GM15510 (cell line): ENCODE results near the gene KRTAP10-10.
"Not testable (repeated sequence)": the region's sequence is repeated elsewhere in the genome, so short reads cannot be mapped to it uniquely, and the experiment has no call there.

Experiments
- POLR2A ChIP-seq: IDR thresholded peaks from 3 replicates; pipeline ENCODE4 v1.6.1; 2011; ENCODE audit warnings: borderline replicate concordance; ENCODE audit not compliant: insufficient read length; ENCODE audit errors: extremely low read depth

The KRTAP10-10 gene

GRCh38 chr21:44600118-44600978 lies 36.8 kb upstream of the KRTAP10-10 start, which contains the start of gene KRTAP10-7:
Gene KRTAP10-7, plus strand, starts transcription at chr21:44600597. Its CDS starts 25 bp downstream, at chr21:44600622.
- TF ChIP-seq POLR2A = not testable (repeated sequence)

- TF ChIP-seq POLR2A = no peak
Measured at GRCh38 chr21:44601596-44602462, 35.3 kb upstream of the KRTAP10-10 start.

GRCh38 chr21:44602463-44602850 lies 34.7 kb upstream of the KRTAP10-10 start:
- TF ChIP-seq POLR2A = no peak

GRCh38 chr21:44603109-44603875 lies 33.9 kb upstream of the KRTAP10-10 start:
- TF ChIP-seq POLR2A = no peak

DNA sequence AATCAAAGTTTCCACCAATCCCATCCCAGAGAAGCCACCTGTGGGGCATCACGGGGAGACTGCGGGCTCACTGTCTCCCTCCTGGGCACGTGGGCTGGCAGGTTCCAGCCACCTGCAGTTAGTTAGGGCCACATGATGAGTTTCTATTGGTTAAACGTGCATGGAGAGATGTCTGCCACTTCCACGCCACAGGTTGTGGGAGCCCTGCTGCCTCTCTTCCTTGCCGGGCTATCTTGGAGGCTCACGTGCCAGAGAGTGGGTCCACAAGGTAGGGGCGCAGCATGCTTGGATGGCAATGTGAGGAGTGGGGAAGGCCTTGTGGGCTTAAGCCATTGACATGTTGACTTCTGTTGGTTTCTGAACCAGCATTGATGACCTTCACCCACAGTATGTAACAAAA lies 33.2 kb upstream of the KRTAP10-10 start:
- no peak for TF ChIP-seq POLR2A

DNA sequence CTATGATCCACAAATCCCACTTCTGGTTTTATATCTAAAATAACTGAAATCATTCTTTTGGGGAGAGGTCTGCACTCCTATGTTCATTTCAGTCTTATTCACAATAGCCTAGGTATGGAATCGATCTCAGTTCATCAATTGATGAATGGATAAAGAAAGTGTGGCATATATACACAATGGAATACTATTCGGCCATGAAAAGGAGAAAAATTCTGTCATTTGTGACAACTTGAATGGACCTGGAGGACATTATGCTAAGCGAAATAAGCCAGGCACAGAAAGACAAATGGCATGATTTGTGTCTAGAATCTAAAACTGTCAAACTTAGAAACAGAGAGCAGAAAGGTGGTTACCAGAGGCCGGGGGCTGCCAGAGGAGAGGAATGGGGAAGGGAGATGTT lies 30.7 kb upstream of the KRTAP10-10 start:
- no peak for TF ChIP-seq POLR2A

DNA sequence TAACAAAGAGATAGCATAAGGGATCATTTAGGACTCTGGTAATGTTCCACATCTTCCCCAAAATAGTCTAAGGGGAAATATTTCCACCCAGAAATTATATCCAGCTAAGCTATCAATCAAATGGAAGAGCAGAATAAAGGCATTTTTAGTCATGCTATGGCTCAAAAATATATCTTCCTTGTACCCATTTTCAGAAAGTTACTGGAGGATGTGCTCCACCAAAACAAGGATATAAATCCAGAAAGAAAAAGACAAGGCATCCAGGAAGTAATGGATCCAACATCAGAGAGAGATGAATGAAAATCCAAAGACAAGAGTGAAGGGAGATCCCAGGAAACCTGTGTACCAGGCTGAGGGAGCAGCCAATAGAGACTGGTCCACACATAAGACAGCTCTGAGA lies 28.0 kb upstream of the KRTAP10-10 start:
- no peak for TF ChIP-seq POLR2A

GRCh38 chr21:44611551-44611950 lies 25.6 kb upstream of the KRTAP10-10 start:
- TF ChIP-seq POLR2A = no peak

DNA sequence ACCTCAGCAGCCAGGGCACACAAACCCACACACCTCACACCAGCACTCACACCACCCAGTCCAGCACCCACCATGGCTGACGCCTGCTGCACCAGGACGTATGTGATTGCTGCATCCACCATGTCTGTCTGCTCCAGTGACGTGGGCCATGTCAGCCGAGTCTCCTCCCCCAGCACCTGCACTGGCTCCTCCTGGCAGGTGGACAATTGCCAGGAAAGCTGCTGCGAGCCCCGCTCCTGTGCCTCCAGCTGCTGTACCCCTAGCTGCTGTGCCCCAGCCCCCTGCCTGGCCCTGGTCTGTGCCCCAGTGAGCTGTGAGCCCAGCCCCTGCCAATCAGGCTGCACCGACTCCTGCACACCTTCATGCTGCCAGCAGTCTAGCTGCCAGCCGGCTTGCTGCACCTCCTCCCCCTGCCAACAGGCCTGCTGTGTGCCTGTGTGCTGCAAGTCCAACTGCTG lies 25.1 kb upstream of the KRTAP10-10 start, which contains the start of gene KRTAP10-8:
Gene KRTAP10-8, plus strand, starts transcription at position 51 of the 458 bp plus-strand sequence. Its CDS starts 22 bp downstream, at position 73.
- TF ChIP-seq POLR2A = no peak

DNA sequence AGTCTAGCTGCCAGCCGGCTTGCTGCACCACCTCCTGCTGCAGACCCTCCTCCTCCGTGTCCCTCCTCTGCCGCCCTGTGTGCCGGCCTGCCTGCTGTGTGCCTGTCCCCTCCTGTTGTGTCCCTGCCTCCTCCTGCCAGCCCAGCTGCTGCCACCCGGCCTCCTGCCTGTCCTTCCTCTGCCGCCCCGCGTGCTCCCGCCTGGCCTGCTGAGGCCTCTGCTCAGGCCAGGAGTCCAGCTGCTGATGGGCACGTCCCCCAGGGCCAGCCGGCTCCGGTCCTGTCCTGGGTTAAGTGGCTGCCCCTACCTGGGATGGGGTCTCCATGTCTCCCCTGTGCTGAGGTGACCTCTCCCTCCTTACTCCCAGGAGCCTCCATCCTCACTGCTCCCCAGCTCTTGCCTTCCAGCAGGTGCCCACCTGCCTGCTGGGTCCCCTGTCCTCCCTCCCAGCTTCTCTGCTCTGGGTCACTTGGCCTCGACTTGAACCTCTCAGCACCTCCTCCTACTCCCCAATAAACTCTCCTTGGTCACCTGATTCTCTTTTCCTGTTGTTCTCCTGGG lies 24.4 kb upstream of the KRTAP10-10 start:
- no peak for TF ChIP-seq POLR2A

DNA sequence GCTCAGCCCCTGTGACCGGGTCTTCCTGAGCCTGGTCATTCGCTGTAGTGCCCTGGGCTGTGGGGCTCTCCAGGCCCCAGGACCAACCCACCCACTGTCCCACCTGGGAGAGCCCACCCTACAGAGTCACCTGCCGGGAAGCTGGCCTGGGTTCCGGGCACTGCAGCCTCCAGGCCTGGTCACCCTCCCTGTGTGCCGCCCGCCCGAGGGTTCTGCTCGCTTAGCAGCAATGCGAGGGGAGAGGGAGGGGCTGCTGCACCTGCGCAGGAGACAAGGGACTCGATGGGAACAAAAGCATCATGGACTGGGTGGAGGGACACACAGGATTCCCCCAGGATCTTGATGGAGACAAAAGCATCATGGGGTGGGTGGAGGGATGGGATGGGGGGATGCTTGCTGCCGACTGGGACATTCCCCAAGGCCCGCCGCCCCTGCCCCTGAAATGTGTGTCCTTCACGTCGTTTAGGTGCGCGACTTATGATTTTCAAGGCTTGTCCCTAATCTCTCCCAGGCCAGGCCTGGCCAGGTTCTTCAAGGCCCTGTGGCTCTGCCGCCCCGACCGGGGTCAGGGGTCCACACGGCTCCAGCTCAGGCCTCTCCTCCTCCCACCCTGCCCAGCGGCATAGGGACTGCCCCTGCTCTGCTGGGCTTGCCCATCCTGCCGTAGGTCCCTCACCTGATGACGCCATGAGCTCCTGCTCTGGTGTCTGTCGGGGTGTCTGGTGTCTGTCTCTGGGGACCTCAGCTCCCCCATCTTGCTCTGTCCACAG lies 23.6 kb upstream of the KRTAP10-10 start:
- TF ChIP-seq POLR2A = no peak

DNA sequence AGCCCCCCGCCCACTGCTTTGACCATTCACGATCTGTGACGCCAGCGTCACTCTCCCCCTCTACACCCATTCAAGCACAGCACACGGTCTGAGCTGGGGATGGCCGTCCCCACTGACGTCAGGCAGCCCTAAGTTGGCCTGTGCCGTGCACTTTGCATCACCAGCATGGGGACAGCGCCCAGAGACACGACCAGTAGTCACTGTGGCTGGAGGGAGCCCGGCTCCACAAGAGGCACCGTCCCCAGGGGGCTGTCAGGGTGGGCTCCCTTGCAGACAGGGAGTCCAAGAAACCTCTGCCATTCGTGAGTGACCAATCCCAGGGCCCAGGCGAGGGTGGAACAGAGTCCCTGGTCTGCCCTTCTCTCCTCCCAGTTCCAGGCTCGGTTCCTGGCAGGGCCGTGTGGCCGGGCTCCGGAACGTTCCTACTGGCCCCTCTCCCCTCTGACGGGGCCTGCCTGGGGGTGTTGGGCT lies 23.0 kb upstream of the KRTAP10-10 start:
- TF ChIP-seq POLR2A = no peak

DNA sequence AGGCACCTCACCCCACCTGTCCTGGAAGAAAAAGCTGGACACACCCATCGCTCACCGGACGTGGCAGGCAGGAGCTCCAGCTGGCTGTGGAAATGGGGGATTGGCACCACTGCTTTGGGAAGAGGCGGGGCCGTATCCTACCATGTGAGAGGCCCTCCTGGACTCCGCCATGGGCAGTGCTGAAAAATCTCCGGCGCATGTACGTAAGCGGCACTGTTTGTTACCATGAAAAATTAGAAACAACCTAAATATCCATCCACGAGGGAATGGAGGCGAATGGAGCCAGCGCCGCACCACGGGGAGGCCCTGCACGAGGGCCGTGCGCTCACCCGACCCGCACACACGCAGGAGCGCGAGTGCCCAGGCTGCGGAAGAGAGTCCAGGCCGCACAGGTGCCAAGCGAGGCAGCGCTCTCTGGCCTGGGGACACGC lies 22.2 kb upstream of the KRTAP10-10 start:
- no peak for TF ChIP-seq POLR2A
